Endothelial cell of umbilical vein (primary cell): ENCODE data around the gene ME3. TPM values are rescaled to one million over a fixed set of nuclear protein-coding genes. Genes with fewer than 3 reads are reported as not detected.
A peak's percentile ranks its signal among the peaks of the same experiment; 100 is the strongest.

Source experiments
- BruUV-seq: library from RNA; stranded (reverse); fragments of 400-500 nt; replicated peaks from 2 replicates; lab custom pipeline; 2021; lab: Mats Ljungman, UMichigan
- CTCF ChIA-PET: fragments of 300-600, 350-600 bp; sonication (Branson Sonifier 250); formaldehyde crosslinking; loops from one replicate; lab custom pipeline; 2021; ENCODE audit warnings: antibody characterized with exemption, inconsistent platforms; lab: Charles Lee
- POLR2A ChIA-PET: fragments of 300-600, 350-600 bp; sonication (Branson Sonifier 250); formaldehyde crosslinking; loops from one replicate; lab custom pipeline; 2021; ENCODE audit warnings: antibody characterized with exemption, inconsistent platforms; lab: Charles Lee
- DNase-seq: peaks from one replicate; pipeline ENCODE4 v3.0.0-alpha.2; 2011; ENCODE audit warnings: low read depth, low spot score
- FAIRE-seq: peaks from 2 replicates; lab custom pipeline; 2011; peaks lifted over from hg19 to GRCh38; lab: Jason Lieb, UNC
- H2AFZ ChIP-seq: 2 replicates; pipeline ENCODE4 v1.6.0; 2012; ENCODE audit warnings: low read depth, low read length, control low read depth, inconsistent platforms
- H3K27ac ChIP-seq: 2 replicates; pipeline ENCODE4 v1.5.1; 2011; ENCODE audit warnings: low read depth, mild to moderate bottlenecking, control low read depth, low read length, moderate library complexity; ENCODE audit not compliant: insufficient read depth
- H3K27me3 ChIP-seq, 2 experiments: 2 replicates each; pipeline versions ENCODE4 v1.6.0 to v1.6.1; 2011; ENCODE audit warnings: low read length in 2 of 2, mixed read lengths in 1 of 2; ENCODE audit not compliant: control insufficient read depth in 2 of 2, insufficient read depth in 2 of 2
- H3K36me3 ChIP-seq, 2 experiments: 2 replicates in 1 of 2; 3 replicates in 1 of 2; pipeline ENCODE4 v1.5.1; 2011; ENCODE audit warnings: low read length in 2 of 2, mild to moderate bottlenecking in 1 of 2, moderate library complexity in 1 of 2; ENCODE audit not compliant: control insufficient read depth in 2 of 2, insufficient read depth in 2 of 2; ENCODE audit errors: extremely low read depth in 1 of 2
- H3K4me1 ChIP-seq: 3 replicates; pipeline ENCODE4 v1.5.1; 2011; ENCODE audit warnings: mild to moderate bottlenecking, low read length; ENCODE audit not compliant: control insufficient read depth, insufficient read depth; ENCODE audit errors: extremely low read depth
- H3K4me2 ChIP-seq: 2 replicates; pipeline ENCODE4 v1.6.1; 2011; ENCODE audit warnings: low read length, control low read depth, mixed read lengths; ENCODE audit not compliant: insufficient read depth
- H3K4me3 ChIP-seq, 3 experiments: fragments of 200-600 bp in 1 of 3; sonication (generic), shearing (Covaris generic) in 1 of 3; replicated peaks in 1 of 3; 2 replicates each; pipeline ENCODE4 v1.5.1; 2011 to 2016; ENCODE audit warnings: control low read depth in 3 of 3, low read length in 3 of 3, mild to moderate bottlenecking in 2 of 3, inconsistent platforms in 1 of 3, low read depth in 1 of 3, moderate library complexity in 1 of 3; ENCODE audit not compliant: insufficient read depth in 1 of 3
- H3K79me2 ChIP-seq: 2 replicates; pipeline ENCODE4 v1.6.0; 2012; ENCODE audit warnings: low read length, inconsistent platforms; ENCODE audit not compliant: control insufficient read depth, insufficient read depth
- H3K9ac ChIP-seq: replicated peaks from 2 replicates; pipeline ENCODE3; 2011; ENCODE audit warnings: low read length, control low read depth; ENCODE audit not compliant: insufficient read depth; ENCODE audit errors: extremely low read depth
- H3K9me1 ChIP-seq: replicated peaks from 3 replicates; pipeline ENCODE4 v1.6.0; 2011; ENCODE audit warnings: mild to moderate bottlenecking, low read length; ENCODE audit not compliant: control insufficient read depth, insufficient read depth; ENCODE audit errors: extremely low read depth
- H3K9me3 ChIP-seq: replicated peaks from 2 replicates; pipeline ENCODE4 v1.5.1; 2012; ENCODE audit warnings: low read length, inconsistent platforms; ENCODE audit not compliant: control insufficient read depth, insufficient read depth
- H4K20me1 ChIP-seq: replicated peaks from 2 replicates; pipeline ENCODE3; 2011; ENCODE audit warnings: mild to moderate bottlenecking, low read length; ENCODE audit not compliant: control insufficient read depth, insufficient read depth; ENCODE audit errors: extremely low read depth
- EZH2 ChIP-seq: IDR thresholded peaks from 2 replicates; pipeline ENCODE4 v1.6.1; 2012; ENCODE audit warnings: borderline replicate concordance, low read depth, mild to moderate bottlenecking, moderate library complexity, low read length, inconsistent platforms; ENCODE audit not compliant: severe bottlenecking
- GATA2 ChIP-seq: IDR thresholded peaks from 2 replicates; pipeline ENCODE4 v1.7.0; 2011; ENCODE audit warnings: low read depth, mild to moderate bottlenecking, moderate library complexity, mixed read lengths, low read length; ENCODE audit not compliant: insufficient read length, insufficient read depth
- JUN ChIP-seq: IDR thresholded peaks from 2 replicates; pipeline ENCODE4 v1.6.1; 2011; ENCODE audit warnings: borderline replicate concordance, low read depth; ENCODE audit not compliant: insufficient read length, insufficient read depth
- MAX ChIP-seq: IDR thresholded peaks from 2 replicates; pipeline ENCODE4 v1.6.1; 2011; ENCODE audit not compliant: insufficient read depth, insufficient read length
- MYC ChIP-seq: IDR thresholded peaks from one replicate; pipeline ENCODE4 v1.6.1; 2011; ENCODE audit warnings: mild to moderate bottlenecking, low read depth, low read length
- POLR2AphosphoS5 ChIP-seq: IDR thresholded peaks from 2 replicates; pipeline ENCODE4 v1.6.1; 2012; ENCODE audit warnings: low read depth, mild to moderate bottlenecking, control low read depth, low read length, moderate library complexity; ENCODE audit not compliant: insufficient read depth
- dilution Hi-C: fragments of 300-500 bp; cut with MboI; formaldehyde crosslinking; loops from one replicate; pipeline ENCODE4 v1.15.0; 2019; ENCODE audit warnings: low sequenced_read_pairs; ENCODE audit not compliant: extremely low pct_ligation_motif_present
- intact Hi-C: fragments of 100-400 bp; cut with micrococcal nuclease; formaldehyde crosslinking; loops from one replicate; pipeline ENCODE4 v1.10.0; 2022
- polyA plus RNA-seq, 4 experiments: library from polyadenylated mRNA; depleted of rRNA in 3 of 4; stranded (reverse) in 3 of 4; unstranded in 1 of 4; fragments of >200 nt; gene quantifications; 2 replicates each; pipeline versions ENCODE4 v1.2.1 to v1.2.3, GENCODE V29; 2011 to 2012; ENCODE audit warnings: missing spikeins in 1 of 4
- total RNA-seq: library from RNA; stranded (reverse); gene quantifications from 2 replicates; pipeline ENCODE4 v1.2.3, GENCODE V29; 2021
- TF ChIP-seq, protein P1 (sequence below), 2 donors: IDR thresholded peaks; 1 replicate in 1 of 2; 2 replicates in 1 of 2; pipeline ENCODE4 v1.5.1; 2011; ENCODE audit warnings: low read length in 2 of 2, mild to moderate bottlenecking in 2 of 2, moderate library complexity in 2 of 2, control low read depth in 1 of 2, inconsistent platforms in 1 of 2, low read depth in 1 of 2; ENCODE audit not compliant: insufficient read depth in 1 of 2; ENCODE audit errors: extremely low read depth in 1 of 2

ME3 gene
- total and polyA plus RNA-seq, 2 donors (not counting 3 experiments of a cell fraction or from before 2014, with no cell fraction given): 26.9 to 30.4 TPM

GRCh38 chr11:86664930-86665329 lies 7.5 kb downstream of the ME3 start:
- TF ChIP-seq, protein P1, sequence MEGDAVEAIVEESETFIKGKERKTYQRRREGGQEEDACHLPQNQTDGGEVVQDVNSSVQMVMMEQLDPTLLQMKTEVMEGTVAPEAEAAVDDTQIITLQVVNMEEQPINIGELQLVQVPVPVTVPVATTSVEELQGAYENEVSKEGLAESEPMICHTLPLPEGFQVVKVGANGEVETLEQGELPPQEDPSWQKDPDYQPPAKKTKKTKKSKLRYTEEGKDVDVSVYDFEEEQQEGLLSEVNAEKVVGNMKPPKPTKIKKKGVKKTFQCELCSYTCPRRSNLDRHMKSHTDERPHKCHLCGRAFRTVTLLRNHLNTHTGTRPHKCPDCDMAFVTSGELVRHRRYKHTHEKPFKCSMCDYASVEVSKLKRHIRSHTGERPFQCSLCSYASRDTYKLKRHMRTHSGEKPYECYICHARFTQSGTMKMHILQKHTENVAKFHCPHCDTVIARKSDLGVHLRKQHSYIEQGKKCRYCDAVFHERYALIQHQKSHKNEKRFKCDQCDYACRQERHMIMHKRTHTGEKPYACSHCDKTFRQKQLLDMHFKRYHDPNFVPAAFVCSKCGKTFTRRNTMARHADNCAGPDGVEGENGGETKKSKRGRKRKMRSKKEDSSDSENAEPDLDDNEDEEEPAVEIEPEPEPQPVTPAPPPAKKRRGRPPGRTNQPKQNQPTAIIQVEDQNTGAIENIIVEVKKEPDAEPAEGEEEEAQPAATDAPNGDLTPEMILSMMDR (IDR thresholded peaks at IDR 0.05; ENCODE audit: extremely low read depth in 1 of 2, insufficient read depth in 1 of 2, low read depth in 1 of 2, low read length in 2 of 2): no peak
- no peak for TF ChIP-seq JUN
- TF ChIP-seq POLR2AphosphoS5: no peak
- Histone ChIP-seq H2AFZ (no peak overlapping the region), H3K36me3 (no peaks in the 10 kb centered on the region), H3K9me1 (no peaks in the 10 kb centered on the region), H3K27ac (no peak overlapping the region), H4K20me1 (no peaks in the 10 kb centered on the region), H3K4me2 (no peak overlapping the region), H3K9me3 (no peaks in the 10 kb centered on the region), H3K9ac (no peak overlapping the region), H3K4me1 (peaks cover 2% of the 10 kb centered on the region), H3K27me3 (no peaks in the 10 kb centered on the region), H3K4me3 (no peak overlapping the region), H3K79me2 (peaks cover 8% of the 10 kb centered on the region)
- dilution Hi-C loops (no loop called here), intact Hi-C loops (no loop called here)
- ChIA-PET POLR2A (no interaction called here), CTCF (no interaction called here)
- no TSS peak for BruUV-seq
- FAIRE-seq (no peak), DNase-seq (no peak)

DNA sequence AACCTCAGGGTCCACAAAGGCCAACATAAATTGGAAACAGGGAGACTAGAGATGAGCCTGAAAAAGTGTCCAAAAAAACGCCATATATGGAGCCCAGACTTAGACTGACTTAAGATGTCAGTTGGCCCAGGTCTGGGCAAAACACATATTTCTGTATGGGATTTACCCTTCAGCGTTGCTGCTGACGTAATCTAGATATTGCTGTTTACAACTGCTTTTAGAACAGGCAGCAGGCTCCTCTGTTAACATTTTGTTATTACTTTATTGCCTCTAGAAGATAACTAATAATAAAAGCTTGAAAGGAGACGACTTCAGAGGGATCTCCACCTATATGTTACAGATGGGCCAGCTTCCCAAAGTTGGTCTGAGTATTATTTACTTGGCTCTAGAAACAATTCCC lies 8.7 kb downstream of the ME3 start:
- no TSS peak for BruUV-seq
- TF ChIP-seq GATA2: no peak
- TF ChIP-seq EZH2: no peak
- TF ChIP-seq MYC: no peak
- no peak for TF ChIP-seq MAX
- TF ChIP-seq, protein P1 (IDR thresholded peaks at IDR 0.05; ENCODE audit: extremely low read depth in 1 of 2, insufficient read depth in 1 of 2, low read depth in 1 of 2, low read length in 2 of 2): no peak
- no peak for TF ChIP-seq JUN
- Histone ChIP-seq H2AFZ (no peak overlapping the region), H4K20me1 (no peaks in the 10 kb centered on the region), H3K9me3 (no peaks in the 10 kb centered on the region), H3K79me2 (peaks cover 4% of the 10 kb centered on the region), H3K9me1 (no peaks in the 10 kb centered on the region), H3K4me3 (no peak overlapping the region), H3K27me3 (no peaks in the 10 kb centered on the region), H3K9ac (no peak overlapping the region), H3K4me2 (no peak overlapping the region), H3K36me3 (no peaks in the 10 kb centered on the region), H3K27ac (no peak overlapping the region), H3K4me1 (no peaks in the 10 kb centered on the region)
- FAIRE-seq (peak; percentile 8), DNase-seq (no peak)
- dilution Hi-C loops: no loop called here
- intact Hi-C loops: no loop called here
- CTCF ChIA-PET: no interaction called here
- POLR2A ChIA-PET: no interaction called here
